OCI-LY3 (cell line): ENCODE results near the gene IGFBP6.

ENCODE experiments used
- CTCF ChIP-seq: fragments of 200-600, 300-600 bp; sonication (generic); IDR thresholded peaks from 2 replicates; pipeline ENCODE4 v1.5.1; 2014; ENCODE audit warnings: antibody characterized with exemption, low read length, low read depth
- EZH2phosphoT487 ChIP-seq: fragments of 200-600 bp; shearing (Covaris generic); IDR thresholded peaks from 2 replicates; pipeline ENCODE4 v1.6.1; 2018; ENCODE audit warnings: antibody characterized with exemption, mixed run types, low read depth

GRCh38 chr12:53101931-53102781 lies 4.7 kb downstream of the IGFBP6 start:
- TF ChIP-seq CTCF (no peak), EZH2phosphoT487 (no peak)
